GM04504 (cell line): Measurements from ENCODE around the gene DDIT4L.
"Not testable (repeated sequence)": the region's sequence is repeated elsewhere in the genome, so short reads cannot be mapped to it uniquely, and the experiment has no call there.

Experiments
- DNase-seq: peaks from one replicate; pipeline ENCODE4 v3.0.0-alpha.2; 2012; ENCODE audit warnings: low read depth

The DDIT4L gene

GRCh38 chr4:100166297-100167039, 23.8 kb downstream of the DDIT4L start:
- no peak for DNase-seq

DNA sequence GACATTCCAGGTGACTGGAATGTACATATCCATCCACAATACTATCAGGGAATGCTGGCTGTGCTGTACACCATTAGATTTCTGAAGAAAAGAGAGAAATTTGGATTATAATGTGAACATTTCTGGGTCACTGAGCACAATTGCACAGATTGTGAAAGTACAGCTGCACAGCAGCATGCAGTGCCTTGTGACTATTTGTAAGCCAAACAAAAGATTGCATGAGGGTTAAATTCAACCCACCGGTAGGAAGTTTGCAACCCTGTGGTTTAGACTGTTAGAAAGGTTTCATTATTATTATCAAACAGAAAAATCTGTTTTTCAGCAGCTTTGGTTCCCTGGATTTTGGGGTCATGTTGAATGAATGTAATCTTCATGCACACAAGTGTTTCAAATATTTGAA, 24.5 kb downstream of the DDIT4L start:
- DNase-seq: no peak

- no peak for DNase-seq
Measured at GRCh38 chr4:100164808-100165760, 25.2 kb downstream of the DDIT4L start.

- DNase-seq: no peak
Measured at GRCh38 chr4:100162027-100162685, 28.1 kb downstream of the DDIT4L start.

DNA sequence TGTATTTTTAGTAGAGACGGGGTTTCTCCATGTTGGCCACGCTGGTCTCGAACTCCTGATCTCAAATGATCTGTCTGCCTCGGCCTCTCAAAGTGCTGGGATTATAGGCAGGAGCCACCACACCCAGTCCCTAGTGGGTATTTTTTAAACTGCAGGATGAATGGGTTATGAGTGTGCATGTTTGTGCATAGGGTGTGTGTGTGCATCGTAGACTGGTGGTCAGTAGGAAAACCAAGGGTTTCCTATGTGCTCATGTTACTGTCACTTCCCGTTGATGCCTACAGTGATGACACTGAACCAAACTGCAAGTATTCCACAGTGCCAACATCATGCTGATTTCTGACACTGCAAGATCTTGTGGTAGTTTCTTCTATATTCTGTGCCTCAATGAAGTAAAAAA, 41.1 kb downstream of the DDIT4L start:
- no peak for DNase-seq

- DNase-seq: no peak
Measured at GRCh38 chr4:100147684-100148083, 42.6 kb downstream of the DDIT4L start.

- DNase-seq: no peak
Measured at GRCh38 chr4:100147198-100147597, 43.1 kb downstream of the DDIT4L start.

DNA sequence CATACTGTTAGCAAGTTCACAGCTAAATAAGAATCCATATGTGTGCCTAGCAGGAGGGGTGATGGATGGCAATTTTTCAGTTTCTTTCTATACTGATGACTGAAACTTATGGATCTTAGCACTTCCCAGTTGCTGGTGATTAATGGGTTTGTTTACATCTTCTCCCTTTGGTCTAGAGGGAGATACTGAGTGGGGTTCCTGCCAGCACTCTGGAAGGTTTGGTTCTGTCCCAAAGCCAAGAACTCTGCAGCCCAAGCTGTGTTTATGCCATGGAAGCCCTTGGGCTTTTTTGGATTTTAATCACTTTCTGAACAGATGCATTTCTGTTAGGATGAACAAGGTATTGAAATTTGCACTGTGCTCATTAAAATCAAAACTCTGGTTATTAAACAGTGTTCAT, 43.5 kb downstream of the DDIT4L start:
- DNase-seq: no peak

DNA sequence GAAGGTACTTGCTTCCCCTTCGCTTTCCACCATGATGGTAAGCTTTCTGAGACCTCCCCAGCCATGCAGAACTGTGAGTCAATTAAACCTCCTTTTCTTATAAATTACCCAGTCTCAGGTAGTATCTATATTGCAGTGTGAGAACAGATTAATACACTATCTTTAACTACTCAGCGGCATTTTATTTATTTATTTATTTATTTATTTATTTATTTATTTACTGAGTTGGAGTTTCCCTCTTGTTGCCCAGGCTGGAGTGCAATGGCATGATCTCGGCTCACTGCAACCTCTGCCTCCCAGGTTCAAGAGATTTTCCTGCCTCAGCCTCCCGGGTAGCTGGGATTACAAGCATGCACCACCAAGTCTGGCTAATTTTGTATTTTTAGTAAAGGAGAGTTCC, 52.9 kb downstream of the DDIT4L start:
- not testable (repeated sequence) for DNase-seq
